C1 segment of cervical spinal cord (tissue), 14 donors: ENCODE results near the gene SNTG2.

ENCODE experiments used
- DNase-seq, 14 donors: peaks; one replicate each; lab custom pipeline; 2025; lab: John Stamatoyannopoulos, UW

SNTG2 gene

DNA sequence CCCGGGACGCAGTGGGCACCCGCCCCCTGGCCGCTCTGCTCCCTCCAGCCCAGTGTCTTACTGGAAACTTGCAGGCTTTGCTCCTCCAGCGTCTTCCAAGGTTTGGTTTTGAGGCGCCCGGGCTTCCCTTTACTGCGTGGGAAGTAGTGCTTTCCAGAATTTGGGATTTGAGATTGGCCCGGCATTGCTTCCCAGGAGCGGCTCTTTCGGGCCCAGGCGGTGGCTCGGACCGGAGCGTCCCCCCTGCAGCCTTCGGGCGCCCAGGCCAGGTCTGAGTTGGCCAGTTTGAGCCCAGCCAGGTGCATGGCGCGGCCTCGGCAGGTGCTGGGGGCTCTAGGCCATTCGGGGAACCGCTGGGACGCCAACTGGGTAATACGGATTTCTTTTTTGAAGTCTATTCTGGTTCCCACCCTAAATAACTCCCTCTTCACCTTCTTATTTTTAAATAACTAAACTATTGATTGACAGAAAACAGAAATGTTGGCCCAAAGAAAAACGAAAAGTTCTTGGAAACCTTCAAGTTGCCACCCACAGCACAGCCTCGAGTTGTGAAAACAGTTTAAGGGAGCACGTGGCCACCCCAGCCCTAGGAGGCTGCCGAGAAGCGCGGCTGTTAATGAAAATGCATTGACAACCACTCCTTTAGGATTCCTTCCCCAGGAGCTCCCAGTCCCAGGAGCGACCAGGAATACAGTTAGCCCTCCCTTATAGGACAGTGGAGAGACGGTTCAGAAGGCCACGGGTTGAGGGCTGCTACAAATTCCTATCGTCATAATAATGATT lies 766 bp downstream of the SNTG2 start:
- DNase-seq = no peak

DNA sequence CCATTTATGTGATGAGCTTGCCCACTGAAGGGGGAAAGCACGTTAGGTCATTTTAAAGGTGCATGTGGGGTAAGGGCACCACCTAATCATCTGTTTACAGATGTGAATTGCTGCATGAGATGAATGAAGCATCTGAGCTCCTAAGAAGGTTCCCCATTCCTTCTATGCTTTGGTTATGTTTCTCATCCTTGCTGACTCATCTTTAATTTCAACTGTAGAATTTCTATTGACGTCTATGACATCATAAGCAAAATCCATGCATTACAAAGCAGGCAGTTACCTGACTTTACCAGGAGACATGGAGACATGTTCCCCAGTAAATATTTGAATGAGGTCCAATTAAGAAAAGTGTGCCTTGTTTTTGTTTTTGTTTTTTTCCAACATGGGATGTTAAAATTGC lies 2.8 kb downstream of the SNTG2 start:
- DNase-seq = no peak

GRCh38 chr2:953975-954686 lies 3.5 kb downstream of the SNTG2 start:
- no peak for DNase-seq

GRCh38 chr2:954687-955000 lies 4.0 kb downstream of the SNTG2 start:
- DNase-seq = no peak

DNA sequence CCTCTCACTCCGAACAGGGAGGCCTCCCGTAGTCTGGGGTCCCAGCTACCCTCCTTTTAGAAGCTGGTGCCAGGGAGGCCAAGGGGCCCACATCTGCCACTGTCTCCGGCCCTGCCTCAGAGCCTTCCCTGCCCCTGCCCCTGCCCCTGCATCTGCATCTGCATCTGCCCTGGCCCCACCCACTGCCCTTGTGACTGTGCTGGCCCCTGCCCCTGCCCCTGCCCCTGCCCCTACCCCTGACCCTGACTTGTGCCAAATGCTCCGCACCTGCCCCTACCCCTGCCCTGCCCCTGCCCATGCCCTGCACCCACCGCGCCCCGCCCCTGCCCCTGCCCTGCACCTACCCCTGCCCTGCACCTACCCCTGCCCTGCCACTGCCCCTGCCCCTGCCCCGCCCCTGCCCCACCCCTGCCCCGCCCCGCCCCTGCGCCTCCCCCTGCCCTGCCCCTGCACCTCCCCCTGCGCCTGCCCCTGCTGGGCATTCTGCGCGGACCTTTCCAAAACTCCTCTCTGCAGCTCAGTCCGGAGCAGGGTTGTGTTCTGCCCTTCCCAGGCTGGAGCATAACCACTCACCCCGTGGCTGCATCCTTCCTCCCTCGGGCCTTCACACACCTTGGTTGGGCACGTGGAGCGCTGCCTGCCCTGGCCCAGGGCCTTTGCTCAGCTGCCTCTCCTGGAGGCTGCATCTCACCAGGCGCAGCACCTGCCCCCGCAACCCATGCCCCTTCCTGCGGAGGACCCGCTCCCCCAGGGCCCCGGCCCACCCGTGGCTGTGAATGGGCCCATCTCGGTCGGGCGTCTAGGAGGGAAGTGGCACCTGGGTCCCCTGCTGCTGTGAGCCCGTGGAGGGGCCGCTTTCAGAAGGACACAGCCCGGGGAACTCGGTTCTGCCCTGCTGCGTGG lies 5.4 kb downstream of the SNTG2 start:
- no peak for DNase-seq

- DNase-seq = no peak
Measured at GRCh38 chr2:959457-959856, 8.8 kb downstream of the SNTG2 start.

GRCh38 chr2:960061-960736 lies 9.6 kb downstream of the SNTG2 start:
- no peak for DNase-seq

DNA sequence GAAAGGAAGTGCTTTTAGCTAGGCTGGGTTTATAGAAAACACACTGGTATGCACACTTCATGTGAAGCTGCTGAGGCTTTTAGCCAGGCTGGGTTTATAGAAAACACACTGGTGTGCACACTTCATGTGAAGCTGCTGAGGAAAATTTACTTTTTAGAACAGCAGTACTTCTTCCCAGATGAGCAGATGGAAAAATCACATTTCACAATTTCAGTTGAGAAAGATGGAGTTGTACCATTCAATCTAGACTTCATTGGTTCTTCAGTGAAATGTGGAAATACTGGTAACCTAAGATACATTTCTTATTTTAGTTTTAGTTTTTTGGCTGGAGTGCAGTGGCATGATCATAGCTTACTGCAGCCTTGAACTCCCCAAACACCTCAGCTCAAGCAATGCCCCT lies 11.1 kb downstream of the SNTG2 start:
- DNase-seq = no peak

- no peak for DNase-seq
Measured at GRCh38 chr2:963876-964275, 13.2 kb downstream of the SNTG2 start.

DNA sequence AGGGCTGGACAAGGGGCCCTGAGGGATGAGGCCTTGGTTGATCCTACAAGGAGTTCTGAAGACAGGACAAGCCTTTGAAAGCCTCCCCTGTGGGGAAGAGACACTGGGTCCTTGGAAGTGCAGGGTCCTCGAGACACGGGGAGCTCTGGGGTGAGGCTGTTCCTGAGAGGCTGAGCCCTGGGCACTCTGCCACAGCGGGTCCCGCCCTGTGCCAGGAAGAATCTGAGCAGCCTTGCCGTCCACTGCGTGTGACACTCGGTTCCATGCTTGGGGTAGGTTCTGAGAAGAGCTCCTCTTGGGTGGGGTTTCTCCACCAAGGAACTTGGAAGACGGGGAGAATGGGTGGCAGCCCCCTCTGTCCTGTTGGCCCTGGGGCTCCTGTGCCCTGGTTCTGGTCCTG lies 13.9 kb downstream of the SNTG2 start:
- DNase-seq = no peak

DNA sequence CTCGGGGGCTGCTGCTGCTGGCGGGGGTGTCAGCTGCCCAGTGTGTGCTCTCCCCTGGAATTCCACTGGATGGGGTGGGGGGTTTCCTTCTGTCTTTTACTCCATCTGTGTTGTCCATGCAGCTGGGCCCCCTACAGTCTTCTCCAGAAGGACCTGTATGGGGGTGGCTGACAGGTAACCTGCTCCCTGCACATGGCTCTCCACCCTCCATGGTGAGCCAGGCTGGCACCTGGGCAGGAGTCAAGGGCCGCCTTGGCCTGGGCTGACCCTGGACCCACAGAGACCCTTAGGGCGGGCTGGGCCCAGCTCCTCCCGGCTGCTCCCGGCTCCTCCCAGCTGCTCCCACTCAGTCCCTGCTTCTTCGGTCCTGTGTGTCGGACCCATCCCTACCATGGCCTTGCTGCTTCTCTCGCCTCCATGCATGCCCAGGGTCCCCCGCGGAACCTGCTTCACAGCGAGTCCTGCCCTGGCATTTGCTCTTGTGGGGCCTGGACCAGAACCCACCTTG lies 15.0 kb downstream of the SNTG2 start:
- DNase-seq = no peak

DNA sequence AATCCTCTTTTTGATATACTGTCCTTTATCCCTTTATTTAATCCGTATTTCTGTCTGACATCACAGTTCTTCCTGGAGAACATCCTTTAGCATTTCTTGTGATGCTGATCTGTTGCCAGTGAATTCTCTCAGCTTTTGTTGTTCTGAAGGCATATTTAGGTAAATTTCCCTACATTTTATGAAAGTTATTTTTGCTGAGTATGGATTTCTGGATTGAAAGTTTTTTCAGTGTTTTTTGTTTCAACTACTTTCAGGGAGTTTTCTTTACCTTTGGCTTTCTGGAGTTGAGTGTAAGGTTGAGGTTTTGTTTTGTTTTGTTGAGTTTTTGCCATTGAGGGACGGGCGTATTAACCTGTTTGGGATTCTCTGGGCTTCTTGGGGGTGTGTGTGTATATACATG lies 22.5 kb downstream of the SNTG2 start:
- no peak for DNase-seq

- no peak for DNase-seq
Measured at GRCh38 chr2:974054-974453, 23.4 kb downstream of the SNTG2 start.

- DNase-seq = no peak
Measured at GRCh38 chr2:974502-974901, 23.9 kb downstream of the SNTG2 start.

GRCh38 chr2:975095-975494 lies 24.4 kb downstream of the SNTG2 start:
- no peak for DNase-seq

- DNase-seq = no peak
Measured at GRCh38 chr2:979069-979928, 28.6 kb downstream of the SNTG2 start.

DNA sequence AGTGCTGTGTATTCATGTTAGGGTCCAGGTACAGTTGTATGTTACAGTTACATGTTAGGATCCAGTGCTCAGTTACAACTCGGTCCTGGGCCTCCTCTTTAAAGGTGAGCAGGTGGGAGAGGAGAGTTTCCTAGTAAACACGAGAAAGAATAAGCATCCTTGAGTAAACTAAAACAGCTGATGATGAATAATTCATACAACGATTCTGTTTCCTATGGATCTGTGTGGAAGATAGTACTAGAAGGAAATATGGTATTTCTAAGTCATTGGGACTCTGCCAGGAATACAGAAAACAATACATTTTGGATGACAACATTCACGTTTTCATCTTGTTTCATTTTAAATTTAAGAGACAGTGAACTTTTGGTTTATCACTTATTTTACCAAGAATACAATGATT lies 29.5 kb downstream of the SNTG2 start:
- no peak for DNase-seq

- no peak for DNase-seq
Measured at GRCh38 chr2:981258-981657, 30.6 kb downstream of the SNTG2 start.

GRCh38 chr2:981759-982158 lies 31.1 kb downstream of the SNTG2 start:
- no peak for DNase-seq

- DNase-seq = no peak
Measured at GRCh38 chr2:985317-985898, 34.8 kb downstream of the SNTG2 start.
